HepG2 (cell line): Measurements from ENCODE around the gene TUBG2. TPM values are rescaled to one million over a fixed set of nuclear protein-coding genes. Genes with fewer than 3 reads are reported as not detected.

Experiments
- ATAC-seq: fragments of 200-7000 bp; cut with Tn5 transposase; 3 replicates; pipeline ENCODE4 v1.9.1; 2020; ENCODE audit warnings: mild to moderate bottlenecking, moderate library complexity
- BruUV-seq: library from RNA; stranded (reverse); fragments of 400-500 nt; replicated peaks from 2 replicates; lab custom pipeline; 2021; lab: Mats Ljungman, UMichigan
- CTCF ChIA-PET: fragments of 300-600 bp; formaldehyde crosslinking; extraction: SDS; loops from one replicate; lab custom pipeline; 2021; ENCODE audit warnings: low total read pairs, inconsistent platforms, low intra/inter-chr PET ratio; lab: Yijun Ruan, JAX
- POLR2A ChIA-PET: fragments of 350-600 bp; sonication (Branson Sonifier 250); formaldehyde crosslinking; loops from one replicate; lab custom pipeline; 2020; ENCODE audit warnings: antibody characterized with exemption, inconsistent platforms; lab: Yijun Ruan, JAX
- DNase-seq: peaks from one replicate; pipeline ENCODE4 v3.0.0-alpha.2; 2015; ENCODE audit warnings: low spot score
- FAIRE-seq: peaks from 3 replicates; lab custom pipeline; 2011; peaks lifted over from hg19 to GRCh38; lab: Jason Lieb, UNC
- H2AFZ ChIP-seq: one replicate; pipeline ENCODE4 v1.6.1; 2011; ENCODE audit warnings: low read length, inconsistent platforms
- H3K27ac ChIP-seq: fragments of 300-600 bp; 3 replicates; pipeline ENCODE4 v1.8.0; 2011; ENCODE audit warnings: mixed run types, mild to moderate bottlenecking, mixed read lengths, low read length, inconsistent platforms; ENCODE audit not compliant: insufficient read depth; ENCODE audit errors: extremely low read length
- H3K27me3 ChIP-seq, 2 experiments: fragments of 200-600 bp in 1 of 2; 2 replicates in 1 of 2; 3 replicates in 1 of 2; pipeline versions ENCODE4 v1.6.0 to v1.8.0; 2011; ENCODE audit warnings: low read length in 2 of 2, mild to moderate bottlenecking in 2 of 2, moderate library complexity in 2 of 2, inconsistent platforms in 1 of 2; ENCODE audit not compliant: insufficient read depth in 2 of 2, control insufficient read depth in 1 of 2
- H3K36me3 ChIP-seq, 2 experiments: fragments of 200-600 bp in 1 of 2; replicated peaks in 1 of 2; 2 replicates in 1 of 2; 3 replicates in 1 of 2; pipeline versions ENCODE4 v1.5.1 to v1.8.0; 2011; ENCODE audit warnings: low read length in 2 of 2, inconsistent platforms in 1 of 2; ENCODE audit not compliant: insufficient read depth in 2 of 2, control insufficient read depth in 1 of 2
- H3K4me1 ChIP-seq: 2 replicates; pipeline ENCODE4 v1.5.1; 2012; ENCODE audit warnings: low read length, inconsistent platforms; ENCODE audit not compliant: insufficient read depth
- H3K4me2 ChIP-seq: 2 replicates; pipeline ENCODE4 v1.6.0; 2011; ENCODE audit warnings: low read depth, low read length, inconsistent platforms
- H3K4me3 ChIP-seq, 3 experiments: fragments of 200-600 bp in 1 of 3; sonication (generic), shearing (Covaris generic) in 1 of 3; replicated peaks in 1 of 3; 2 replicates each; pipeline ENCODE4 v1.5.1; 2011 to 2016; ENCODE audit warnings: low read length in 3 of 3, inconsistent platforms in 2 of 3, low read depth in 2 of 3, mild to moderate bottlenecking in 2 of 3, control low read depth in 1 of 3, mixed read lengths in 1 of 3; ENCODE audit not compliant: insufficient read depth in 1 of 3
- H3K79me2 ChIP-seq: one replicate; pipeline ENCODE4 v1.6.1; 2011; ENCODE audit warnings: low read length, inconsistent platforms; ENCODE audit not compliant: insufficient read depth
- H3K9ac ChIP-seq: 2 replicates; pipeline ENCODE4 v1.6.0; 2011; ENCODE audit warnings: mild to moderate bottlenecking, low read depth, low read length, inconsistent platforms; ENCODE audit not compliant: insufficient read depth
- H3K9me3 ChIP-seq: 2 replicates; pipeline ENCODE4 v1.5.1; 2012; ENCODE audit warnings: mild to moderate bottlenecking, low read length
- H4K20me1 ChIP-seq: 2 replicates; pipeline ENCODE4 v1.6.0; 2011; ENCODE audit warnings: inconsistent platforms, mild to moderate bottlenecking, low read length, moderate library complexity; ENCODE audit not compliant: insufficient read depth
- CCAR2 ChIP-seq: fragments of 200-400 bp; formaldehyde crosslinking; optimal IDR thresholded peaks from 2 replicates; pipeline ENCODE3; 2018; ENCODE audit warnings: low read depth, mild to moderate bottlenecking, low read length, moderate library complexity
- FOXP1 ChIP-seq, 2 experiments: fragments of 450-650 bp in 1 of 2; IDR thresholded peaks; 2 replicates each; pipeline ENCODE4 v1.6.1; 2017 to 2018; ENCODE audit warnings: antibody characterized with exemption in 1 of 2
- HNRNPK ChIP-seq: fragments of 200-400 bp; formaldehyde crosslinking; IDR thresholded peaks from 2 replicates; pipeline ENCODE4 v1.6.1; 2018; ENCODE audit warnings: low read length, low read depth, moderate library complexity, mild to moderate bottlenecking; ENCODE audit not compliant: poor library complexity, severe bottlenecking
- KDM4B ChIP-seq: sonication (generic); formaldehyde crosslinking; IDR thresholded peaks from 2 replicates; pipeline ENCODE4 v1.4.0; 2020; ENCODE audit warnings: missing genetic modification reagents
- MEIS2 ChIP-seq: sonication (generic); formaldehyde crosslinking; IDR thresholded peaks from 2 replicates; pipeline ENCODE4 v1.9.0; 2021; ENCODE audit warnings: mild to moderate bottlenecking, missing genetic modification reagents
- NFKBIZ ChIP-seq: IDR thresholded peaks from 2 replicates; pipeline ENCODE4 v1.6.1; 2018; ENCODE audit warnings: missing genetic modification reagents, missing compliant biosample characterization
- NR2C2 ChIP-seq: sonication (generic); formaldehyde crosslinking; IDR thresholded peaks from 2 replicates; pipeline ENCODE4 v1.4.0; 2020; ENCODE audit warnings: missing genetic modification reagents, mild to moderate bottlenecking, moderate library complexity, borderline replicate concordance
- PCBP2 ChIP-seq: fragments of 200-400 bp; formaldehyde crosslinking; optimal IDR thresholded peaks from 2 replicates; pipeline ENCODE3; 2018; ENCODE audit warnings: low read length, low read depth; ENCODE audit not compliant: poor library complexity, severe bottlenecking
- PRPF4 ChIP-seq: fragments of 200-400 bp; formaldehyde crosslinking; IDR thresholded peaks from 2 replicates; pipeline ENCODE4 v1.6.1; 2016; ENCODE audit warnings: low read length, low read depth; ENCODE audit not compliant: poor library complexity, severe bottlenecking
- SMAD3 ChIP-seq: sonication (generic); formaldehyde crosslinking; IDR thresholded peaks from 2 replicates; pipeline ENCODE4 v1.4.0; 2020; ENCODE audit warnings: missing genetic modification reagents
- YY1 ChIP-seq: IDR thresholded peaks from 2 replicates; pipeline ENCODE4 v1.6.1; 2011; ENCODE audit warnings: low read length, low read depth, moderate library complexity, mild to moderate bottlenecking; ENCODE audit not compliant: insufficient read depth, insufficient replicate concordance
- ZNF207 ChIP-seq: fragments of 450-650 bp; IDR thresholded peaks from 2 replicates; pipeline ENCODE4 v1.6.1; 2016; ENCODE audit warnings: antibody characterized with exemption, borderline replicate concordance
- ZNF451 ChIP-seq: sonication (generic); formaldehyde crosslinking; IDR thresholded peaks from 2 replicates; pipeline ENCODE4 v1.5.0; 2020; ENCODE audit warnings: mild to moderate bottlenecking, missing genetic modification reagents
- ZNF484 ChIP-seq: sonication (generic); formaldehyde crosslinking; IDR thresholded peaks from 2 replicates; pipeline ENCODE4 v1.5.1; 2020; ENCODE audit warnings: mild to moderate bottlenecking, low read depth, missing genetic modification reagents, borderline replicate concordance
- ZNF546 ChIP-seq: sonication (generic); formaldehyde crosslinking; conservative IDR thresholded peaks from 2 replicates; pipeline ENCODE4 v1.8.1; 2023; ENCODE audit warnings: mild to moderate bottlenecking, missing genetic modification reagents
- ZNF552 ChIP-seq: sonication (generic); formaldehyde crosslinking; IDR thresholded peaks from 2 replicates; pipeline ENCODE4 v1.9.0; 2022; ENCODE audit warnings: missing genetic modification reagents, mild to moderate bottlenecking, borderline replicate concordance
- WGBS: methylation state at CpG from one replicate; pipeline ENCODE4 v1.1.6; 2017; ENCODE audit warnings: low lambda C conversion rate; 5-methylcytosine and 5-hydroxymethylcytosine counted together
- in situ Hi-C: cut with HindIII; loops from 2 replicates; pipeline ENCODE4 v1.10.0; 2017; ENCODE audit warnings: low pct_unique_long_range_greater_than_20kb; ENCODE audit not compliant: extremely low pct_ligation_motif_present
- intact Hi-C: fragments of 100-400 bp; cut with micrococcal nuclease; formaldehyde crosslinking; loops from one replicate; pipeline ENCODE4 v1.10.0; 2022; ENCODE audit not compliant: unreplicated experiment
- polyA plus RNA-seq, 8 experiments: library from polyadenylated mRNA; depleted of rRNA in 3 of 8; stranded (reverse) in 7 of 8; unstranded in 1 of 8; fragments of >200 nt; fragmentation: Illumina TruSeq in 4 of 8; extraction: Trizol in 4 of 8; gene quantifications; 2 replicates each; pipeline versions ENCODE4 v1.2.1 to v1.2.3, GENCODE V29; 2011 to 2016; ENCODE audit warnings: low read depth in 4 of 8, missing spikeins in 1 of 8, mixed read lengths in 1 of 8; ENCODE audit not compliant: insufficient read depth in 1 of 8
- total RNA-seq, 5 experiments: library from RNA; depleted of rRNA; stranded (reverse); fragments of >200 nt; fragmentation: Illumina TruSeq; extraction: Trizol; gene quantifications; 2 replicates each; pipeline ENCODE4 v1.2.3, GENCODE V29; 2016; ENCODE audit warnings: low read depth in 1 of 5
- TF ChIP-seq, protein P1 (sequence below): sonication (generic); formaldehyde crosslinking; IDR thresholded peaks from 2 replicates; pipeline ENCODE4 v1.9.0; 2022; ENCODE audit warnings: low read depth, missing genetic modification reagents
- TF ChIP-seq, protein P2 (sequence below): sonication (generic); formaldehyde crosslinking; IDR thresholded peaks from 2 replicates; pipeline ENCODE4 v1.4.0; 2020; ENCODE audit warnings: mild to moderate bottlenecking, missing genetic modification reagents
- TF ChIP-seq, protein P3 (sequence below): sonication (generic); formaldehyde crosslinking; IDR thresholded peaks from 2 replicates; pipeline ENCODE4 v1.5.1; 2020; ENCODE audit warnings: mild to moderate bottlenecking, missing genetic modification reagents

The TUBG2 gene
- total and polyA plus RNA-seq, 2 of the 13 experiments (the other 11 are each of a cell fraction or from before 2014, with no cell fraction given) = 16.0 to 42.3 TPM

DNA sequence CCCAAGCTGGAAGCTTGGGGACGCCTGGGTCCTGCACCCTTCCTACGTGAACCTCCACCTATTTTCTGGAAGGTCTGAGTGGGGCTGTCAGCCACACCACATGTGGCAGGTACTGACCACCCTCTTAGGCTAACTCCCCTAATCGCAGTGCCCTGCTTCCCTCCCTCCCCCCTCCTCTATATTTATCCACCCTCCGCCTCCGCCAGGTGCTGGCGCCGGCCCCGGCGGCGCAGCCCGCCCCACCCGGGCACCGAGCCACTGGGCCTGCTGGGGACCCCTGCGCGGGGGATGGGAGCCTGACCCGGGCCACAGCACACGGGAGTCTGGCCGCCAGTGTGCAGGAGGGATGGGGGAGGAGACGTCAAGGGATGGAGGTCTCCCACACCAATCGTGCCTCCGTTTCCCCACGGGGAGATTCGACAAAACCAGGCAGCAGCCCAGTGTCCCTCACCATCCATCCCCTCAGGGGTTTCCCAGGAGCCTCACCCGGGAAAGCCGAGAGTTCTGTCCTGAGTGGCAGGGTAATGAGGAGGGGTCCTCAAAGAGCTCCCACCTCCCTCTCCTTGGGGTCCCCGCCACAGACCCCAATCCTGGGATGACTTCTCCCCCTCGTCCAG is 16.4 kb downstream of the TUBG2 start:
- Histone ChIP-seq H3K4me2 (peak overlapping the region; percentile 99), H3K9me3 (no peaks in the 10 kb centered on the region), H3K27me3 (no peaks in the 10 kb centered on the region), H3K36me3 (peaks cover 7 to 34% of the 10 kb centered on the region in 2 experiments), H3K9ac (peak overlapping the region; percentile 82), H3K4me1 (peaks cover 33% of the 10 kb centered on the region), H3K27ac (no peak overlapping the region), H2AFZ (no peak overlapping the region), H3K4me3 (peak overlapping the region; percentile 69 to 99 (median 83)), H4K20me1 (no peaks in the 10 kb centered on the region; the same call in 1 of the 2 replicates), H3K79me2 (peaks cover 22% of the 10 kb centered on the region)
- no peak for FAIRE-seq
- BruUV-seq = no TSS peak
- intact Hi-C loops = no loop called here
- 4% methylated on average over 18 of the region's 27 CpGs for WGBS
- in situ Hi-C loops = no loop called here
- ATAC-seq = no peak
- DNase-seq = no peak
- CTCF ChIA-PET = no interaction called here
- POLR2A ChIA-PET = interaction anchor here (0.8 to 6.3 kb wide), 10 partner anchors 12 to 693 kb away, joined by 3 to 65 read pairs (median 6); partner anchors contain the start of genes COASY, NAGLU, PSMC3IP and RETREG3
- TF ChIP-seq, protein P1, sequence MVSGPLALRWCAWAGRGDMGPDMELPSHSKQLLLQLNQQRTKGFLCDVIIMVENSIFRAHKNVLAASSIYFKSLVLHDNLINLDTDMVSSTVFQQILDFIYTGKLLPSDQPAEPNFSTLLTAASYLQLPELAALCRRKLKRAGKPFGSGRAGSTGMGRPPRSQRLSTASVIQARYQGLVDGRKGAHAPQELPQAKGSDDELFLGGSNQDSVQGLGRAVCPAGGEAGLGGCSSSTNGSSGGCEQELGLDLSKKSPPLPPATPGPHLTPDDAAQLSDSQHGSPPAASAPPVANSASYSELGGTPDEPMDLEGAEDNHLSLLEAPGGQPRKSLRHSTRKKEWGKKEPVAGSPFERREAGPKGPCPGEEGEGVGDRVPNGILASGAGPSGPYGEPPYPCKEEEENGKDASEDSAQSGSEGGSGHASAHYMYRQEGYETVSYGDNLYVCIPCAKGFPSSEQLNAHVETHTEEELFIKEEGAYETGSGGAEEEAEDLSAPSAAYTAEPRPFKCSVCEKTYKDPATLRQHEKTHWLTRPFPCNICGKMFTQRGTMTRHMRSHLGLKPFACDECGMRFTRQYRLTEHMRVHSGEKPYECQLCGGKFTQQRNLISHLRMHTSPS (CRISPR knock-in tag) = no peak
- no peak for TF ChIP-seq ZNF546 (CRISPR knock-in tag)
- no peak for TF ChIP-seq NR2C2 (CRISPR knock-in tag)
- TF ChIP-seq YY1 = peak; percentile 5
- TF ChIP-seq, protein P2, sequence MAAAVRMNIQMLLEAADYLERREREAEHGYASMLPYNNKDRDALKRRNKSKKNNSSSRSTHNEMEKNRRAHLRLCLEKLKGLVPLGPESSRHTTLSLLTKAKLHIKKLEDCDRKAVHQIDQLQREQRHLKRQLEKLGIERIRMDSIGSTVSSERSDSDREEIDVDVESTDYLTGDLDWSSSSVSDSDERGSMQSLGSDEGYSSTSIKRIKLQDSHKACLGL (CRISPR knock-in tag) = no peak
- TF ChIP-seq PRPF4 = no peak
- TF ChIP-seq ZNF484 = no peak
- no peak for TF ChIP-seq KDM4B (CRISPR knock-in tag)
- no peak for TF ChIP-seq SMAD3 (CRISPR knock-in tag)
- TF ChIP-seq, protein P3, sequence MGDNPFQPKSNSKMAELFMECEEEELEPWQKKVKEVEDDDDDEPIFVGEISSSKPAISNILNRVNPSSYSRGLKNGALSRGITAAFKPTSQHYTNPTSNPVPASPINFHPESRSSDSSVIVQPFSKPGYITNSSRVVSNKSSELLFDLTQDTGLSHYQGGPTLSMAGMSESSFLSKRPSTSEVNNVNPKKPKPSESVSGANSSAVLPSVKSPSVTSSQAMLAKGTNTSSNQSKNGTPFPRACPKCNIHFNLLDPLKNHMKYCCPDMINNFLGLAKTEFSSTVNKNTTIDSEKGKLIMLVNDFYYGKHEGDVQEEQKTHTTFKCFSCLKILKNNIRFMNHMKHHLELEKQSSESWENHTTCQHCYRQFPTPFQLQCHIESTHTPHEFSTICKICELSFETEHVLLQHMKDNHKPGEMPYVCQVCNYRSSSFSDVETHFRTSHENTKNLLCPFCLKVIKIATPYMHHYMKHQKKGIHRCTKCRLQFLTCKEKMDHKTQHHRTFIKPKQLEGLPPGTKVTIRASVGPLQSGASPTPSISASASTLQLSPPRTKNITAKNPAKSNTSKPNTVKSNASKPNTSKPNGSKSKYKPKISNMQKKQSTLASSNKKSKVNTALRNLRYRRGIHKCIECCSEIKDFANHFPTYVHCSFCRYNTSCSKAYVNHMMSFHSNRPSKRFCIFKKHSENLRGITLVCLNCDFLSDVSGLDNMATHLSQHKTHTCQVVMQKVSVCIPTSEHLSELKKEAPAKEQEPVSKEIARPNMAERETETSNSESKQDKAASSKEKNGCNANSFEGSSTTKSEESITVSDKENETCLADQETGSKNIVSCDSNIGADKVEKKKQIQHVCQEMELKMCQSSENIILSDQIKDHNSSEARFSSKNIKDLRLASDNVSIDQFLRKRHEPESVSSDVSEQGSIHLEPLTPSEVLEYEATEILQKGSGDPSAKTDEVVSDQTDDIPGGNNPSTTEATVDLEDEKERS (CRISPR knock-in tag) = no peak
- TF ChIP-seq ZNF552 (CRISPR knock-in tag) = no peak
- TF ChIP-seq ZNF207 = no peak
- 0 out of 2 replicates have a peak, but pooled peaks have one; percentile 15 for TF ChIP-seq ZNF451
- TF ChIP-seq HNRNPK = peak; percentile 93
- no peak for TF ChIP-seq PCBP2
- TF ChIP-seq NFKBIZ (CRISPR knock-in tag) = no peak
- no peak for TF ChIP-seq CCAR2
- TF ChIP-seq MEIS2 (CRISPR knock-in tag) = no peak
- TF ChIP-seq FOXP1 (IDR thresholded peaks at IDR 0.05) = no peak
- TF ChIP-seq FOXP1 (CRISPR knock-in tag; IDR thresholded peaks at IDR 0.05) = no peak
